SK-N-MC (cell line): ENCODE data around the gene ACTRT3.

Experiments
- EZH2 ChIP-seq: fragments of 200-600 bp; sonication (generic); IDR thresholded peaks from one replicate; pipeline ENCODE4 v1.6.1; 2017; ENCODE audit warnings: antibody characterized with exemption
- FOXP2 ChIP-seq: optimal IDR thresholded peaks from 2 replicates; pipeline ENCODE3; 2011; ENCODE audit warnings: mild to moderate bottlenecking, moderate library complexity; ENCODE audit not compliant: insufficient read depth; ENCODE audit errors: extremely low read length, control extremely low read depth
- POLR2AphosphoS5 ChIP-seq: IDR thresholded peaks from 2 replicates; pipeline ENCODE4 v1.6.1; 2012; ENCODE audit warnings: mild to moderate bottlenecking, low read depth, low read length, borderline replicate concordance

DNA sequence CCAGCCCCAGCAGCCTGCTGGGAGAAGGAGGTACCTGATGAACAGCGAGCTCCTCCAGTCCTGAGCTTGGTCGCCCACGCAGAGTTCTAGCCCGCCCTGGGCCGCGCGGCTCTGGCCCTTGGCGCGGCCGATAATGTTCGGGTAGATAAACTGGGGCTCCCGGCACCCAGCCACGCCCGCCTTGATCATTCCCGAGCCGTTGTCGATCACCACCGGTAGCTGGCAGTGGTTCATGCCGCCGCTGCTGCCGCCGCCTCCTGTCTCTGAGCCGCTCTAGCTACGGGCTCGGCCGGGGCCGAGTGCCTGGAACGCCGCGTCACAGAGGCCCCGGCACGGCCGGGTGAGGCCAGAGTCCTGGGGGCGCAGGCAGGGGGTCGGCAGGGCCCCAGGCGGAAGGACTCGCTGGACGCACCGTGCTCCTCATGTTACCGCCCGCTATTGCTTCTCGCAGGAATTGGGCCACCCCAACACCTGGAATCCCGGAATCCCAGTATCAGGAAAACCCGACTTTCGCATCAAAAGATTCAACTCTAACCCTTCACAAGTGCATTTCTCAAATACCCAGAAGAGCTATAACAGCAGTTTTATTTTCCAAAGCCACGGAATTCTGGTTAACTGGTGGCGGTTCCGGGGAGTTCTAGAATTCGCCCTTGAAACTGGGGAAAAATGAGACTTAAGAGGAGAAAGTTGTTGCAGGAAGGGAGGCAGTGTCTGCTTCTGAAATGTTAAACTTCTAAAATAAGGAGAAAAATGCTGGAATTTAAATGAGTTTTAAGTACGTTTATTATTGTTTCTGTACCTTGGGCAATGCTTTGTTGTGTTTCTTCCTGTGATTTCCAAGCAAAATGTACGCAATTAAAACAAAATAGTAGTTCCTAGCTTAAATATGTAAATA is at the start of gene ACTRT3:
- TF ChIP-seq POLR2AphosphoS5 (no peak), EZH2 (no peak), FOXP2 (no peak)
